Fibroblast of skin of left quadriceps (primary cell): ENCODE measurements around the gene TTC24.
"Not testable (repeated sequence)": the region's sequence is repeated elsewhere in the genome, so short reads cannot be mapped to it uniquely, and the experiment has no call there.

ENCODE experiments used
- DNase-seq, 2 experiments: peaks; one replicate each; pipeline ENCODE4 v3.0.0-alpha.2; 2013; ENCODE audit warnings: low read depth in 2 of 2

TTC24 gene

DNA sequence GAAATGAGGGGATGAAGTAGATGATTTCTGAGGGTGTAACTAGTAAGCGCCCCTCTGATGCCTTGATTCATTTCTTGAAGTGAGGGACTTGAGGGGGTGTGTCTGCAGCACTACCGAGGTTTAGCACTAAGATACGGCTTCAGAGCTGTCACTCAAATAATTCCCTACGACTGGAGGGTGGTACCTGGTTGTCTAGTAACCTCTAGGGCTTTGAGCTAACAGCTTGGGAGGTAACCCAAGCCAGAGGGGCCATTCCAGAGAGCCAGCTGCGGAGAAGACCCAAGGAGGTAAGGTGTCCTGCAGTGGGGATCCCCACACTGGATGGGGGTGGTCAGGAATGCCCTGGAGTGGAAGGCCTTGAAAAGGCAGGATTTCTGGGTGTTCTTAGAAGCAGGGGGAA is at the start of gene TTC24:
Gene TTC24, plus strand, starts transcription at position 252 of the 400 bp plus-strand sequence. CDS start 1,642 bp downstream, outside the sequence.
- DNase-seq = no peak

DNA sequence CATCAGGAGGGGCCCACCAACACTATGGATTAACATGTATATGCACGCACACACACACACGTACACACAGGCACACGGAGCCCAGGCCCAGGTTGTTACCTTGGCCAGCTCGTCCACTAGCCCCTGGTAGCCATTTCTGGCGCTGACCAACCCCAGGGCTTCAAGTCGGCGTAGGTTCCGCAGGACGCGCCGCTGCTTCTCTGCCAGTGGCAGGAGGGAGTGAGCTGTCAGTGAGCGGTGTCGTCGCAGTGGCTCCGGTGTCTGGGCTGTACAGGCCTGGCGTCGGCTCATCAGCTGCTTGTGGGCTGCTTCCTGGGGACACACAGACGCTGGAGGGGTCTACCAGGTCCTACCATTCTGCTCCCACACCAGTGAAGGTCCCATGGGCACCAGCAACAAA is 49.5 kb upstream of the TTC24 start:
- DNase-seq = no peak

DNA sequence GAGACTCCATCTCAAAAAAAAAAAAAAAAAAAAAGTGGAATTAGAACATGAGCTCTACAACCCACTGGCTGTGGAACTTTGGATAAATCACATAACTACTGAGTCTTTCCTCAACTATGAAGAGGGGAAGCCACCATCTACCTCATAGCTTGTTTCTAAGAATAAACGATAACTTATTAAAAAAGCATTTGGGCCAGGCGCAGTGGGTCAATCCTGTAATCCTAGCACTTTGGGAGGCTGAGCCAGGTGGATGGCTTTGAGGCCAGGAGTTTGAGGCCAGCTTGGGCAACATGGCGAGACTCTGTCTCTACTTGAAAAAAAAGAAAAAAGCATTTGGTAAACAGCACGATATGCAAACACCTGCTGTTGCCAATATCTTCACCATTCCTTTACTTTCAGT is 47.1 kb upstream of the TTC24 start:
- no peak for DNase-seq

DNA sequence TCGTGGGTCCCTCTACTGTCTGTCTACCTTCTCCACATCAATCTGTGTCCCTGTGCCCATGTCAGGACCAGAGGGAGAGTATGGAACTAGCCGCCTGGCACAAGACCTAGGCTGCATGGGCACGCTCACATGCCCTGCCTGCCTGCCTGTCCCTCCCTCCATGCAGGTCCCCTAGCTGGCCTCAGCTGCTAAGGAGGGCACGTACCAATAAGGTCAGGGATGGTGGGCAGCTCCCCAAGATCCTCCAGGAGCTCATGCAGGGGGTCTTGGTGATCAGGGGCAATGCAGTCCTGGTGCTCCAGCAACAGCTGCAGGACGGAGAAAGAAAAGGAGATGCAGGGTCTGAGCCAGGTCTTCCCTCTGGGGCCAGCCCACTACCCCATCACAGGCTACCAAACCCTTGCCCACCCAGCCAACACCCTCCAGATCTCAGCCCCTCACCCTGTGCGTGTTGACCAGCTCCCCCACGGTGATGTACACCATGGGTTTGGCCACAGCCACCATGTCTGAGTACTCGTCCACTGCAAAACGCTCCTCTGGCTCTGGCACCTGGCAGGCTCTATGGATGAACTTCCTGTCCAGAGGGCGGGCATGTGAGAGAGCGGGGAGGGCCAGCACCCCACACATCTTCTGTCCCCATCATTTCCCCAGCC is 45.8 kb upstream of the TTC24 start:
- no peak for DNase-seq

DNA sequence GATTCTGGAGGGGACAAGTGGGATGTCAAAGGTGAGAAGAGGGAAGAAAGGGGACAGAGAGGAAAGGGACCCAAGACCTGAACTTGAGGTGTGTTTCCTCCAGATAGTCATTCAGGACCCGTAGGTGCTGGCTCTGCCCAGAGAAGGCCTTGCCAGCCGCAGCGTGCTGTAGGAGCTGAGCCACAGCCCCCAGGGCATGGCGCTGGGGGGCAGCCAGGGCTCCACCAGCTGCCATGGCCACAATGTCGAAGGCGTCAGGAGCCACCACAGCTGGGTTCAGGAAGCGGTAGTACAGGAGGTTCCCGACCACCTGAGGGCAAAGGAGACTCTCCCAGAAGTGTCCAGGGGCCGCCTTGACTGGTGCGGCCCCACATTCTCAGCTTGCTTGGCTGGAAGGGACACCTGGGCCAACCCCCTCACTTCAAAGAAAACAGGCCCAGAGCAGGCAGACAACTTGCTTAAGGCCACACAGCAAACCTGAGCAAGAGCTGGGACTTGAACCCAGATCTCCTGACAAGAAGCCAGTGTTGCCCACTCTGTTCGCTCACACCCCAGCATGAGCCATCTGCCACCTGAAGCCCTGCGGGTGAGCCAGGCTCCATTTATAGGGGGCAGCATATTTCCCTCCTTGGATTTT is 45.0 kb upstream of the TTC24 start:
- DNase-seq = no peak

DNA sequence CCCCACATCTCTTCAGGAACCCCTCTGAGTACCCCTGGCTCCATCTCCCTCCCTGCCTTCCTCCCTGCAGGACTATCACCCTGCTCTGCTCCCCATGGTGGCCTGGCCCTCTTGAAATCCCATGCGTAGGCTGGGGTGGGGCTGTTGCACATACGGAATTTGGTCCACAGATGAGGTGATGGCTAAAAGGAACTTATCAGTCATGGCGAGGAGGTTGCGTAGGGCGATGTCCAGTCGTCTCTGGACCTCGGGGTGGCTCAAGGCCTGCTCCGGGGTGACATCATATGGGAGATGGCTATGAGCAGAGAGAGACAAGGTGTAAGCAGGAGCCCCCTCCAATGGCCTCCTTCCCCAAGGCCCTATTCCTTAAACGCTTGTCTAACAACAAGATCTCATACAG is 42.5 kb upstream of the TTC24 start:
- no peak for DNase-seq

DNA sequence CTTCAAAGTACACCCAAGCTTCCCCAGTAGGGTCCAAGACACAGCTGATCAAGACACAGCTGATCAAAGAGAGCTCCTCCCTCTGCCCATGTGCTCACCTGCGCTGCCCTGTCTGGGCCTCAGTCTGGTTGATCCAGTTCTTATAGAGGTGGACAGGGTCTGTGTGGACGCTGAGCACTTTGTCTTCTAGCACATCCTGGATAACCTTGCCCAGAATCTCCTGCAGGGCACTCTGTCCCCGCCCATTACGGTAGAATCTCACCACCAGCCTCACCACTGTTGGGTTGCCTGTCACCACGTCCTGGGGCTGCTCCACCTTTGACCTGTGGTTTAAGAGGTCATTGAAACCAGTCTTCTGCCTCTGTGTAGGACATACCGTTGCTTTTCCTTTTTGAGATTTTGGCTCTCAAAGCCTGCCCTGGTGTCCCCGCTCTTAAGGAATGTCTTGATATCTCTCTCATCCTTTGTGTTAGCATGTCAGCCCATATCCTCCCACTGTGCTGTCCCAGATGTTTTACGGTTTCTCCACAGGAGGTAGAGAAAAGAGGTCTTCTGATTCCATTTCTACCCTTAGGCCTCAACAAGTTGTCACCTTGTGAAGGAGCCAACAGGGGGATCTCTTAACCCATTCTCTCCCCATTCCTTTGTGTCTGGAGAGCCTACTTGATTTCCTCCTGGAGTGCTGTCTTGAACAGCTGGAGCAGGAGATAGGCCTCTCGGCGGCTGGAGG is 40.6 kb upstream of the TTC24 start:
- no peak for DNase-seq

DNA sequence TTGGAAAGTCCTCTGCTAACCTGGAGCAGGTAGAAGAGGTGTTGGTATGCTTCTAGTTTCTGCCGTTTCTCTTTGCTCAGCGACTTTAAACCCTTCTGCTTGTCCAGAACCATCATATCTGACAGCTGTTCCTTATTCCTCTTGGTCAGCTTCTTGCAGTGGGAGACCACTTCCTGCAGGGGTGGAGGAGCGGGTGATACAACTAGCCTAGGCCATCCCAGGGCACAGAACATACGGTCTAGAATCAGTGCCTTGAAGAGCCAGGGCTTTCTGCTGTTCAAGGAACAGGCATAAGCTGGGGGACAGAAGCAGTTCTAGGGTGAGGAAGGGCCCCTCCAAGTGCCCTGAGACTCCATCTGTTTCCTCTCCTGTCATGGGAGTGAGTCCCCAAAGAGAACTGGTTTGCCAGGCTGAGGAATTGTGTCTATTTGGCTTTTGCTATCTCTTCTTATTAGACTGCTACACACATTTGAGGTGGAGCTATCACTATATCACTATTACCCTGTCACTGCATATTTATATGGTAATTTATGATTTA is 39.6 kb upstream of the TTC24 start:
- DNase-seq = no peak

DNA sequence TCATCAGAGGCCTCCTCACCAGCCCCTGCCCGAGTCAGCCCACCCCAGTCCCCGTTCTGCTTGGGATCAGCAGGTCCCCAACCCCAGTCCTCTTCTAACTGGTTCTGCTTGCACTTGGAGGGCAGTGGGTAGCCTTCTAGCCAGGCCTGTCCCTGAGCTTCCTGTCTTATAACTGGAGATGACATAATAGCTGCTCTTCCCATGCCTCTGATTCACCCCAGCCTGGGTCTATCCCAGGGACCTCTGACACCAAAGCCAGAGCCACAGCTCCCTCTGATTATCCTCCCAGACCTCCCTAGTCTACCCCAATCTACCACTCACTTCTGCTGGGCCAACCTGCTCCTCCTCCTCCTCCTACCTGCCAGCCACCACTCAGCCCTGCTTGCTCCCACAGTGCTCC is 38.6 kb upstream of the TTC24 start:
- no peak for DNase-seq

DNA sequence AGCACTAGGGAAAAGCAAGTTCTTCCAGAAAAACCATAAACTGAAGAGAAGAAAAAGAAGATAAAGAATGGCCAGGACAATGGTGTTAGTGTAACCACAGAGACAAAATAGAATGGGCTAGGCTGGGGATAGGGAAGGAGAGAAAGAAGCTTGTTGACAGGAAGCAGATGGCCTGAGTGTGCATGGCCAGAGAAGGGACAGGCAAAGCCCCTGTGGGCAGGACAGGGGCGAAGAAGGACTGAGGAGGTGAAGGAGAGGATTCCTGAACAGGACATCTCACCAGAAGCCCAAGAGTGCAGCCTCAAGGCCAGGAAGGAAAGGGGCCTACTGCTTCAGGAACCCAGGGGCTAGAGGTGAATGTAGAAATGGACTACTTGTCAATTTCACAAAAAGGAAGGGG is 36.5 kb upstream of the TTC24 start:
- DNase-seq = no peak

DNA sequence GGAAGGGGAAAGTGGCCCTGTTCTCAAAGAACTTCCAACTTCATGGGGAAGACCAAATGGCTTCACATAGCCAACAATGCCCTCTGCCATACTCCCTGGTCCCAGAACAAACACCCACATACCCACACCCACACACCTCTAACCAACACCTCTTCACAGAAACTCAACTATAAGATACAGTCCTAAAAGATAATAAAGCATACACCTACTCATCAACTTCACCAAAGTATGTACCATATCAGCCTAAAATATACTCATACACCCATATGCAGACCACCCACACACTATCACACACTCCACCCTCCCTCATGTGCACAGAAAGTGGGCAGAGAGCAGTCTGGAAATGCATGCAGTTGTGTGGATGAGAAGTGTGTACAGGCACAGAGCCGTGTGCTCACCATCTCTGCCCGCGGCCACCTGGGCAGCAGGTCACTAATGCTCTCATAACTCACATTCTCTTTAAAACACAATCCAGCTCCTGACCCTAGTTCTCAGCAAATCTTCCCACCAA is 34.9 kb upstream of the TTC24 start:
- no peak for DNase-seq

DNA sequence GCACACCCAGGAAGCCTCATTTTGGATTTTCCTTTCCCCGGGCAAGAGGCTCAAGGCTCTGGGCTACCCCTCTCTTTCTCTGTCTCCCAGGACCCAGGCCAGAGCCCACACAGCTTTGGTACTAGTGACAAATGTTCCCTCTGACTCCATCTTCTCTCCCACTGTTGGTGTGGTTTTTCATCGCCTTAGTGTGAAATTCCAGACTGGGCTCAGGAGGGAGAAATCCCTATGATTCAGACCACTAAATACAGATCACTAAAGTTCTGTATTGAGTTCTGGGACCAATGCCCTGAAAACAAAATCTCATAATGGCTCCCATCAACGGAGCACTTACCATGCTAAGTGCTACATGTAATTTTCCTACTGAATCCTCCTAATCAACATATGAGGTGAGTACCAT is 33.3 kb upstream of the TTC24 start:
- DNase-seq = no peak

DNA sequence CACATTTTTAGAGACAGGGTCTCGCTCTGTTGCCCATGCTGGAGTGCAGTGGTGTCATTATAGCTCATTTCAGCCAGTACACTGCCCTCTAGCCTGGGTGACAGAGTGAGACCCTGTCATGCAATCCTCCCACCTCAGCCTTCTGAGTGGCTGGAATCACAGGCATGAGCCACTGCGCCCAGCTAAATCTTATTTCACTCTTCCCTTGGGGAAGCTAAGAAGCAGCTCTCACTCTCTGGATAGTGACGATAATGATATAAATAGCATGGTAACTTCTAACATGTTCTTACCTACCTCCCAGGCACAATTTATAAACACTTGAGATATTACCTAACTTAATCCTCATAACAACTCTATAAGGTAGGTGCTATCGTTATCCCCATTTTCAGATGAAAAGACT is 32.1 kb upstream of the TTC24 start:
- no peak for DNase-seq

DNA sequence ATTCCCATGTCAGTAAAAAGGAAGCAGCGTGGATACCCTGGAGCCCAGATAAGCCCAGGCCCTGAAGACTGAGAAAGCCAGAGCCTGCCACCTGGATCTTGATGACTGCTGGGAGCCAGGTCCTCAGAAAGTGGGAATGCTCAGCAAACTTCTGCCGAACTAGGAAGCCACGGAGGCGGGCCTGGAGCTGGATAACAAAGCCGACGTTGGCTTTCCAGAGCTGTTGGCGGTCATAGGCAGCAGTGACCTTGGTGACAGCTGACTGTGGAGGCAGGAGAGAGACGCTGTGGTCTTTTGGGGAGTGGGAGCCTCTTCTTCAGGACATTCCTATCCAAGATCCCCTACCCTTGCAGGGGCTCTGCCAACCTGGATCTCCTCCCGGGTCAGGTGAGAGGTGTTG is 31.5 kb upstream of the TTC24 start:
- DNase-seq = no peak

DNA sequence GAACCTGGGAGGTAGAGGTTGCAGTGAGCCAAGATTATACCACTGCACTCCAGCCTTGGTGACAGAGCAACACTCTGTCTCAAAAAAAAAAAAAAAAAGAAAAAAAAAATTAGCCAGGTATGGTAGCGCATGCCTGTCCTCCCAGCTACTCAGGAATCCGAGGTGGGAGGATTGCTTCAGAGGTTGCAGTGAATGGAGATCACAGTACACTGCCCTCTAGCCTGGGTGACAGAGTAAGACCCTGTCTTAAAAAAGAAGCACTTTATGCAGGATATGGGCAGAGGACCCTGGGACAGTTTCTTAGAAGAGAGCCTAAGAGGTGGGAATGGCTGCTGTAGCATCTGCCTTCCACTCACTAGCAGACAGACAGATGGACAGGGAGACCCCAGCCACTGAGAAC is 30.1 kb upstream of the TTC24 start:
- no peak for DNase-seq

DNA sequence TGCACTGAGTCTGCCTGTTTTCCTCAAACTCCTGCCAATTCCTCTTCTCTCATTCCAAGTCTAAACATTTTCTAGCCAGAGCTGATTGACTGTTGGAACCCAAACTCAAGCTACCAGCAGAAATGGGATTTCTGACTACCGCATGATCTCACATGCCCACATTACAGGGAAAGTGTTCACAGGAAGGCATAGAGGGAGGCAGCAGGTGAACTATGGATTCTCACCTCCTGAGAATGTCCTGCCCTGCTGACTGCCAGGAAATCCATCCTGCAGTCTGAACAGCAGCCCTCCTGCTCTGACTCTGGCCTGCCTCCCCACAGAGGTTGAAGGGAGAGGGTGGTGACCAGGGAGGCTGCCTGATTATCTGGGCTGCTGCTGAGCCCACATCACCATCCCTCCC is 29.7 kb upstream of the TTC24 start:
- DNase-seq = no peak

DNA sequence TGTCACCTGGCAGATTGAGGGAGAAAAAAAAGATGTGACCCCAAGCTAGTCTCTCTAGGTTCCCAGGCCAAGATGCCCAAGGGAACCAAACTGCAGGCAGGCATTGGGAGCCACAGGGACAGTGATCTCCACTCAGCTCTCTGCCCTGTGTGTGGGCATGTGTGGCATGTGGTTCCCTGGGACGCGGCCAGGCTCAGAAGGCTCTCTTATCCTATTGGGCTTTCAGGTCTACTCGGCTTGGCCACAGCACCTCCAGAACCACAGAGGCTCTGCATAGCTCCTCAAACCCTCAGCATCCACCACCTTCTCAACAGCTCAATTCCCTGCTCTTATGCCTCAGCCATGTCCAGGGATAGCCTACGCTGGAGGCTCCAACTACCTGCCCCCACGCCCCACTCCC is 29.2 kb upstream of the TTC24 start:
- DNase-seq = no peak

DNA sequence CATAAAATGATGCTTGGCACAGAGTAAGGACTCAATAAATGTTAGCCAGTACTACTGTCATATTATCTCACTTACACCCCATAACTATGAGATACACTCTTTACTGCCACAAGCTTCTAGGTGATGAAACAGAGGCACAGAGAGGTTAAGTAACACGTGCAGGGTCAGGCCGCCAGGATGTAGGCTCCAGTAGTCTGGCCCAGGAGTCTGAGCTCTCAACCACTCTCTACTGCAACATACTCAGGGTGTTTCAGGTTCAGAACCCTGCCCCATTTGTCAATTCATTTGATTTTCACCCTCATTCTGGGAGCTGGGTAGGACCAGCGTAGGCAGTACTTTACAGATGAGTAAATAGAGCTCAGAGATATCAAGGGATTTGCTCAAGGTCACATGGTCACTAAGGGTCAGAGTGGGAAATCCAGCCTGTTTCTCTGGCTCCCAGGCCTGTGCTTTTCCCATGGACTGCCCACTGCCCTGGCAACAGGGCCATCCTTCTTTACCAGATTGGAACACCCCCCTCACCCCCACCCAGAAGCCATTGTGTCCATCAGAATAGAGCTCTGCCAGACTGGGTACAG is 28.4 kb upstream of the TTC24 start:
- no peak for DNase-seq

DNA sequence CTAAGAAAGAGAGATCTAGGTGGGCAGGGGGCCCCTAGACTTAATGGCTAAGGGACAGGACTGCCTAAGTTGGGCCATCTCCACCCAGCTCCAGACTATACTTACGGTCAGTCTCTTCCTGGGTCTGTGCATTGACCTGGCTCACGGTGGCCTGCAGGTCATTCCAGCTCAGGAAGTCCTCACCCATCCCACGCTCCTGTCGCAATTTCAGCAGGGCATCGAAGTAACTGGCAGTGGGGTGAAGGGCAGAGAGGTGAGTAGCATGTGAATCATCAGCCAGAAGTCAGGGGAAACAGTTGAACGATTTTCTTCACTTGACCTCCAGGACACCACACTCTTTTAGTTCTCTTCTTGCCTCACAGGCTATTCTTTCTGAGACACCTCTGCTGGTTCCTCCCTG is 27.7 kb upstream of the TTC24 start:
- DNase-seq = no peak

DNA sequence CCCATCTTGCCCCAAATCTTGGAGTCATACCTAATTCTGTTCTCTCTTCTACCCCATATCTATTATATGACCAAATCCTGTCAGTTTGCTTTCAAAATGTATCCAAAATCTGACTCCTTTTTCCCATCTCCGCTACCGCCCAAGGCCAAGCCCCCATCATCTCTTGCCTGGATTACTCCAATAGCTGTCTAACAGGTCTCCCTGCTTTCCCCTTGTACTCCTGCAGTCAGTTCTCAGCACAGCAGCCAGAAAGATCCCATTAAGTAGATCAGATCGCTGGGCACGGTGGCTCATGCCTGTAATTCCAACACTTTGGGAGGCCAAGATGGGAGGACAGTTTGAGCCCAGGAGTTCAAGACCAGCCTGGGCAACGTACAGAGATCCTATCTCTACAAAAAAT is 27.0 kb upstream of the TTC24 start:
- DNase-seq = no peak

DNA sequence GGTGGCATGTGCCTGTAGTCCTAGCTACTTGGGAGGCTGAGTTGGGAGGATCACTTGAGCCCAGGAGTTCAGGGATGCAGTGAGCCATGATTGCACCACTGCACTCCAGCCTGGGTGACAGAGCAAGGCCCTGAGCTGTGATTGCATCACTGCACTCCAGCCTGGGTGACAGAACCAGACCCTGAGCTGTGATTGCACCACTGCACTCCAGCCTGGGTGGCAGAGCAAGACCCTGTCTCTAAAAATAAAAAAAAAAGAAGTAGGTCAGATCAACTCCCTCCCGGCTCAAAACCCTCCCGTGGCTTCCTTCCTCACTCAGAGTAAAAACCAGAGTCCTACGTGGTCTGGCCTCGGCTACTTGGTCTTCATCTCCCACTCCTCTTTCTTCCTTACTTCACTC is 26.6 kb upstream of the TTC24 start:
- not testable (repeated sequence) for DNase-seq

DNA sequence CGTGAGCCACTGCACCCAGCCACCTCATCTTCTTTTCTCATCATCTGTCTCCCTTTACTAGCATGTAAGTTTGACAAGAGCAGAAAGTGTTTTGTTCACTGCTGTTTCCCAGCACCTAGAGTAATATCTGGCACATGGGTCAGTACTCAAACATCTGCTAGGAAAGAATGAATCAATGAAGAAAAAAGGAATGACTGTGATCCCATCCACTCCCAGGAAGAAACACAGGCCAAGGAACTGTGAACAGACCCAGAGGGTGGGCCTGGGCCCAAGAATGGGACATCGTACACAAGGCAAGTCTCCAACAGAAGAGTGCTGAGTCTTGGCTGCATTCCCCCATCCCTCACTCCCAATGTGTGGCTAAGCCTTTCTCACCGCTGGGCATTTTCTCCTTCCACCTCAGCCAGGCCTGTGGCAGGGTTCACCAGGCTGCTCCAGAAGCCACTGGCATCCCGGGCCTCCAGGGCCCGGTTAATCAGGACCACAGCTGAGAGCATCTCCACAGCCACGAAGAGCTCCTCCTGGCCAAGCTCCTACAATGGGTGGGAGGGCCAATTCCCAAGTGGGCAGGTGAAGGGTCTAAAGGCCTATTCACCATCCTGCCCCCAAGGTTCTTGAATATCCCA is 25.6 kb upstream of the TTC24 start:
- DNase-seq = no peak
